Keratinocyte (primary cell): ENCODE measurements around the gene FMN1.

ENCODE experiments used
- EZH2 ChIP-seq: IDR thresholded peaks from one replicate; pipeline ENCODE4 v1.6.1; 2012; ENCODE audit warnings: inconsistent platforms, mild to moderate bottlenecking, low read length, moderate library complexity
- TF ChIP-seq, protein P1 (sequence below), 3 experiments: IDR thresholded peaks in 1 of 3; conservative IDR thresholded peaks in 1 of 3; optimal IDR thresholded peaks in 1 of 3; 2 replicates in 2 of 3; 3 replicates in 1 of 3; pipeline versions ENCODE3 to v1.5.1; 2011; ENCODE audit warnings: low read length in 3 of 3, mild to moderate bottlenecking in 3 of 3, moderate library complexity in 2 of 3, control low read depth in 1 of 3, inconsistent platforms in 1 of 3; ENCODE audit not compliant: insufficient read depth in 2 of 3; ENCODE audit errors: extremely low read depth in 1 of 3

DNA sequence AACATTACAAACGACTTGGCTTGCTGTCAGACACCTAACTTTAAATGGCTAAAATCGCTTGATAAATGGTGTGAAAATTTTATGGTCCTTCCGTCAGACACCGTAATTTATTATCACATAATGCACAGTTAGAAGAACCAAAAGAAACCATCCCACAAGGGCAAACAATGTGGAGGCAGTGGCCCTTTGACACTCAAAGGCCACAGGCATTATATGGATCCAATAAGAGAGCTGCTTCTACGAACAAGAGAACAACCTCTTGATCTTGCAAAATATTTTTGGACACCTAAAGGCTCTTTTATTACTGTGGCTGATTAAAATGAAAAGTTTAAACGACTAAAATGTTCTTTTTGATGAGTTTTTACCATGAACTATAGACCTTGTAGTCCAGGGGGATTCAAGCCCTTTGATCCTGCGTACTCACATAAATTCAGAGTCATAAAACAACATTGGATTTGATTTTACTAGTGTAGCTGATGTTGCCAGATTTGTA lies 202.8 kb downstream of the FMN1 start:
- TF ChIP-seq, protein P1, sequence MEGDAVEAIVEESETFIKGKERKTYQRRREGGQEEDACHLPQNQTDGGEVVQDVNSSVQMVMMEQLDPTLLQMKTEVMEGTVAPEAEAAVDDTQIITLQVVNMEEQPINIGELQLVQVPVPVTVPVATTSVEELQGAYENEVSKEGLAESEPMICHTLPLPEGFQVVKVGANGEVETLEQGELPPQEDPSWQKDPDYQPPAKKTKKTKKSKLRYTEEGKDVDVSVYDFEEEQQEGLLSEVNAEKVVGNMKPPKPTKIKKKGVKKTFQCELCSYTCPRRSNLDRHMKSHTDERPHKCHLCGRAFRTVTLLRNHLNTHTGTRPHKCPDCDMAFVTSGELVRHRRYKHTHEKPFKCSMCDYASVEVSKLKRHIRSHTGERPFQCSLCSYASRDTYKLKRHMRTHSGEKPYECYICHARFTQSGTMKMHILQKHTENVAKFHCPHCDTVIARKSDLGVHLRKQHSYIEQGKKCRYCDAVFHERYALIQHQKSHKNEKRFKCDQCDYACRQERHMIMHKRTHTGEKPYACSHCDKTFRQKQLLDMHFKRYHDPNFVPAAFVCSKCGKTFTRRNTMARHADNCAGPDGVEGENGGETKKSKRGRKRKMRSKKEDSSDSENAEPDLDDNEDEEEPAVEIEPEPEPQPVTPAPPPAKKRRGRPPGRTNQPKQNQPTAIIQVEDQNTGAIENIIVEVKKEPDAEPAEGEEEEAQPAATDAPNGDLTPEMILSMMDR (optimal IDR thresholded peaks at IDR 0.05 in 1 of 3, IDR thresholded peaks at IDR 0.05 in 1 of 3, conservative IDR thresholded peaks at IDR 0.05 in 1 of 3; ENCODE audit: extremely low read depth in 1 of 3, insufficient read depth in 2 of 3, low read length in 3 of 3): no peak
- TF ChIP-seq EZH2: no peak
